Sigmoid colon (tissue), 4 donors: ENCODE results near the gene RNF40.

ENCODE experiments used
- POLR2A ChIP-seq, 2 donors: fragments of 450-650 bp; IDR thresholded peaks; one replicate each; pipeline ENCODE4 v1.6.1; 2016; ENCODE audit warnings: antibody characterized with exemption in 2 of 2, mild to moderate bottlenecking in 2 of 2, moderate library complexity in 2 of 2
- POLR2AphosphoS5 ChIP-seq, 4 donors: sonication (generic); formaldehyde crosslinking; IDR thresholded peaks; one replicate each; pipeline ENCODE4 v1.6.1; 2017; ENCODE audit warnings: antibody characterized with exemption in 4 of 4
- TF ChIP-seq, protein P1 (sequence below), 4 experiments: fragments of 450-650 bp in 3 of 4; fragments of 200-600 bp in 1 of 4; IDR thresholded peaks; one replicate each; pipeline ENCODE4 v1.5.1; 2016 to 2019; ENCODE audit warnings: antibody characterized with exemption in 4 of 4, mild to moderate bottlenecking in 3 of 4, moderate library complexity in 2 of 4

DNA sequence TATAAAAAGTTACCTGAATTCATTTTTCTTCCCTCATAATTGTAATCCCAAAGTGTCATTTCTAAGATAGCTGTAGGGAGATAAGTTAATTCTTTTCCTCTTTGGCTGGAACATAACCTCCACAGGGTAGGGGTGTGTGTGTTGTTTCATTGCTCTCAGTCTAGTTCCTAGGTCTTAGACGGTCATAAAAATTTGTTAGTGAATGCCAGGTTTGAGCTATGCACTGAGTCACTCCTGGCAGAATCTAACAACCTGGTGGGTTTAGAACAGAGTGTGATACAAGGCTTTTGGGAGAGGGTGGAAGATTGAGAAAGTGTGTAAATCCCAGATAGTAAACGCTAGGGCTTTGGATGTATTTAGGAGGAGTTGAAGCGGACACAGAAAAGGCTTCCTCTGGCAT lies 14.8 kb upstream of the RNF40 start:
- TF ChIP-seq, protein P1, sequence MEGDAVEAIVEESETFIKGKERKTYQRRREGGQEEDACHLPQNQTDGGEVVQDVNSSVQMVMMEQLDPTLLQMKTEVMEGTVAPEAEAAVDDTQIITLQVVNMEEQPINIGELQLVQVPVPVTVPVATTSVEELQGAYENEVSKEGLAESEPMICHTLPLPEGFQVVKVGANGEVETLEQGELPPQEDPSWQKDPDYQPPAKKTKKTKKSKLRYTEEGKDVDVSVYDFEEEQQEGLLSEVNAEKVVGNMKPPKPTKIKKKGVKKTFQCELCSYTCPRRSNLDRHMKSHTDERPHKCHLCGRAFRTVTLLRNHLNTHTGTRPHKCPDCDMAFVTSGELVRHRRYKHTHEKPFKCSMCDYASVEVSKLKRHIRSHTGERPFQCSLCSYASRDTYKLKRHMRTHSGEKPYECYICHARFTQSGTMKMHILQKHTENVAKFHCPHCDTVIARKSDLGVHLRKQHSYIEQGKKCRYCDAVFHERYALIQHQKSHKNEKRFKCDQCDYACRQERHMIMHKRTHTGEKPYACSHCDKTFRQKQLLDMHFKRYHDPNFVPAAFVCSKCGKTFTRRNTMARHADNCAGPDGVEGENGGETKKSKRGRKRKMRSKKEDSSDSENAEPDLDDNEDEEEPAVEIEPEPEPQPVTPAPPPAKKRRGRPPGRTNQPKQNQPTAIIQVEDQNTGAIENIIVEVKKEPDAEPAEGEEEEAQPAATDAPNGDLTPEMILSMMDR (IDR thresholded peaks at IDR 0.05), result no peak
- TF ChIP-seq POLR2A (IDR thresholded peaks at IDR 0.05), result no peak
- TF ChIP-seq POLR2AphosphoS5 (IDR thresholded peaks at IDR 0.05), result no peak
